C1 segment of cervical spinal cord (tissue), 14 donors: ENCODE data around the gene PDE11A.

Experiments
- DNase-seq, 14 donors: peaks; one replicate each; lab custom pipeline; 2025; lab: John Stamatoyannopoulos, UW

The PDE11A gene

DNA sequence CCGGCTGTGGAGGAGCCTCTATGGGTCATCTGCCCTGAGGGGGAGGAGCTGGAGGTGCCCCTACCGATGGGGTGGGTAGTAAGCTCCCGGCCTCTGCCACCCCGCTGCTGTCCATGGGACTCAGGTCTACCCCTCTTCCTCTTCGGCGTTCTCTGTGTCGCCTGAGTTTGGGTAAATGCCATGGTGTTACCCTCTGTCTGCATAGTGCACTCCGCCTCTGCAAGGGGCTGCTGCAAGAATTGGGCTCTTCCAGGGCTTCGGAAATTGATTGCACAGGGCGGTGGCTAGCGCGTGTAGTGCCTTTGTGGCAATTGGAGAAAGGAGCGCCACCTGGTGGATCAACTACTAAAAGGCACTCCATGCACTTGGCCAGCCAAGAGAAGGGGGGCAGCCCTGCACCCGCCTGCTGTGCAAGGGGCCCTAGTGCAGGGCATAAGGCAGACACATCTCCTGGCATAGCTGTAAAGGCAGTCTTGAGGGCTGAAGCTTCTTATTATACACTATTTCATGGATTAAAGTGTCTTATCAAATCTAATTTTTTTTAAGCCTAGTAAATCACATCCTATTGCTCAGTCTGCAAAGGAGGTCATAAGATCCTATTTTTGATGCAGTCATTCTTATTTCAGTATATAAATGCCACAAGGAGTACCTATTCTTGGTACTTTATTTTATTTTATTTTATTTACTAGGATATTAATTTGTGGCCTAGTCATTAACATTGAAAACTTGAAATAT lies 308.9 kb downstream of the PDE11A start:
- peak in 10 of 14 donors; percentile 3 to 63 (median 40) for DNase-seq

- DNase-seq, result no peak
Measured at GRCh38 chr2:177759443-177759842, 313.1 kb downstream of the PDE11A start.

GRCh38 chr2:177758591-177759371 lies 313.8 kb downstream of the PDE11A start:
- peak in 11 of 14 donors; percentile 1 to 70 (median 28) for DNase-seq

GRCh38 chr2:177756336-177756735 lies 316.2 kb downstream of the PDE11A start:
- DNase-seq, result no peak

- DNase-seq, result no peak
Measured at GRCh38 chr2:177754492-177754873, 318.1 kb downstream of the PDE11A start.

GRCh38 chr2:177753682-177754491 lies 318.7 kb downstream of the PDE11A start:
- peak in 10 of 14 donors; percentile 4 to 63 (median 36) for DNase-seq

DNA sequence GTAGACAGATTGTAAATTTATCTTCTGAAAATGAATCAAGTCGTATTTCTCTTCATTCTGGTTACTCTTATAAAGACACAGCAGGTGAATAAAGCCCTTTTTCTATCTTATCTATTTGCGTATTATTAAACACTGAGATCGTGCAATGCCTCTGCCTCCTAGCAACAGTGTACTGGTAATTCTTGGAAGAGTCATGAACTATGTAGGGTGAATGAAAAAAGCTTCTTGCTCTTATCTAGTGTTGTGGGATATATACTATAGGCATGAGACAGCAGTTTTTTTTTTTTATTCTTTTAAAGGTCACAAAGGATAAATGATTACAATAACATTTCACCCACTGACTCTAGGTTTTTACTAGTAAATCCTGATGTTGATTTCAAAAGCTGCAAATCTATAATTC lies 324.2 kb downstream of the PDE11A start:
- no peak for DNase-seq

- DNase-seq, result no peak
Measured at GRCh38 chr2:177747384-177747783, 325.2 kb downstream of the PDE11A start.

- no peak for DNase-seq
Measured at GRCh38 chr2:177746358-177746757, 326.2 kb downstream of the PDE11A start.

GRCh38 chr2:177745531-177745930 lies 327.0 kb downstream of the PDE11A start:
- DNase-seq, result no peak

DNA sequence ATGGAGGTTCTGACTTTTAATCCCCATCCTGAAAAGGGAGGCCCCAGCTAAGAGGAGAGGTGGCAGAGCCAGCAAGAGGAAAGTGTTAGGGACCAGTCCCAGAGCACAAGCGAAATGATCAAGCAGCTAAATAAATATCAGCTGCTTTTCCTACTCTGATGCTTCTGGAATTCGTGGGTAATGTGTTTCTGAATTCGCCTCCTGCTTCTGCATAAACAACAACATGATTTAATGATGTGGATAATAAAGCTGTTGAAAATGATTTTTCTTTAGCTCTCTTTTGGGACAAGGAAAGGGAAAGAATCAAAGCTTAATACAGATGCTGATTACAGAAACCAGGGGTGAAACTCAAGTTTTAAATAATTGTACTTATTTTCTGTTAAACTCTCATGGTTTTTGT lies 329.7 kb downstream of the PDE11A start:
- no peak for DNase-seq

- DNase-seq, result no peak
Measured at GRCh38 chr2:177741866-177742265, 330.7 kb downstream of the PDE11A start.

DNA sequence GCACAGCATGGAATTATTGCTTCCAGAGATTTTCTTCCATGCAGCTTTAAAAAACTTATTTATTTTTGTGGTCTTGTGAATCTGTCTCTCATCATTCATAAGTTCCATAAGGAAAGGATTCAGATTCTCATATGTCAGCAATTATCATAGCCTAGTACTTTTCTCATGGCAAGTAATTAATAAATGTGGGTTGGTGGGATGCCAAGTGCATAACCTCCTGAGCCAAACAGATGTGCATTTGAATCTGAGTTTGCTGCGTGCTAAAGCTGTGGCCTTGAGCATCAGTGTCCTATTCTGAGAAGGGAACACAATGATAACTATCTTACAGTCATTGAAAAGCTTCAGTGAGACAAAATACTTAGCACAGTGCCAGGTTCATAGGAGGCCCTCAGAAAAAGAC lies 331.9 kb downstream of the PDE11A start:
- DNase-seq, result no peak

- DNase-seq, result no peak
Measured at GRCh38 chr2:177738461-177739235, 333.9 kb downstream of the PDE11A start.

DNA sequence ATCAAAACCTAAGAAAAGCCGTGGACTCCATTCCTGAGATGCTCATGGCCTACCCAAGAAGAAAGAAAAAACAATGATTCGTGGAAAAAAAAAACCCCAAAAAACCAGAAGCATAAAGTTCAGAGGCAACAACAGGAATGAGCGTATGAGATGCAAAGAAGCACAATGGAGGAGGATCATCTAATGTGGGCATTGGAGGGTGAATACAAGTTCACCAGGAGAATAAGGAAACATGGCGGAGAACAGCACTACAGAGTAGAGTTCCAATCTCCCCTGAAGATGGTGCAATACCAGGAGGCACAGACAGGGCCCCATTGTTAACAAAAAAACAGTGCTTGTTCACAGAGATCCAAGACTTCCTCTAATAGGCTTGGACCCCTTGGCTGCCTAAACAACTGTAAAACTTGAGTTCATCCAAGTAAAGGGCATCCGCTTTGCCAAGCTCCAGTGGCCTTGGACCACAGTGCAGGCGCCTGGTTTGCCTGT lies 337.2 kb downstream of the PDE11A start:
- DNase-seq, result no peak

DNA sequence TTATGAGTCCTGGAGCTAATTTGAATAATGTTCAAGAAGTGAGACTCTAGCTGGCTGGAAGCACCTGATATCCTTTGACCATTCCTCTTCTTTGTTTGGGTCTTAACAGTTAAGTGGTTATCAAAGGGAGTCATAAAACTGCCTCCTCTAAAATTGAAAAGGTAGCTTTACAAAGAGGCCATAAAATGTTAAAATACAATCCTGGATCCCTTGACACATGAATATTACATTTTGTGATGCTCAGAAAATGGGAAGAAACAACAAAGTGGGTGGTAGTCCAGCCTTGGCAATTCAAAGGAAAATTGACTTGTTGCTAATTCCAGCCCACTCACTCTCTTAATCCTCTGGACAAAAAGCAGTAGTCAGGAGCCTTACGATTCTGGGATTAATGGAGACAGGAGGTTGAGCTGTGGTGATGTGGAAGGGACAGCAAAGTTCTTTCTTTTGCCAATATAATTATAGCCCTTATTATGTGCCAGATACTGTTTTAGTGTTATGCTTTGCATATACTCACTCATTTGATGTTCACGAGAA lies 339.2 kb downstream of the PDE11A start:
- no peak for DNase-seq

DNA sequence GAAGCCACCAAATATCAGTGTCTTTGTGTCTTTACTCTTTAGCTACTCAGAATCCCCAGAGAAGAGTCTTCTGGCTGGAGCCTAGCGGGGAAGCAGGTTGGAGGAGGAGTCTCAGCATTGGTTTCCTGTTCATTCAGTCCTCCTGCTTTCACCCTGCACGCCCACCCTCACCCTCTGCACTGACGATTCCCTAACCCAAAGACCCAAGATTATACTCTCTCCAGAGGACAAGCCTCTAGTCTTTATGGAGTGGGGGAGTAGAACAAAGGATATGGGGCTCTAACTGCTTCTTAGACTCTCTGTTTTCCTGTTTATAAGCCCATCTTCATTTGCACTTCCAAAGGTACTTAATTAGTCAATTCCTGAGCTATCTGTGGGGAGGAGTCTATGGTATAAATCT lies 341.2 kb downstream of the PDE11A start:
- DNase-seq, result no peak

DNA sequence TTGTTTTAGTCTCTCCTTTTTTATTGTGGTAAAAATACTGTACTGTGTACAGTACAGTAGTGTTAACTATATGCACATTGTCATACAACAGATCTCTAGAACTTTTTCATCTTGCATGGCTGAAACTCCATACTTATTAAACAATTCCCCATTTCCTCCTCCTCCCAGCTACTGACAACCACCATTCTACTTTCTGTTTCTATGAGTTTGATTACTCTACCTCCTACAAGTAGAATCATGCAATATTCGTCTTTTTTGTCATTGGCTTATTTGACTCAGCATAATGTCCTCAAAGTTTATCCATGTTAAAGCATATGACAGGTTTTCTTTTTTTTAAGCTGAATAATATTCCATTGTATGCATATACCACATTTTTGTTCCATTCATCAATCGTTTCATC lies 341.8 kb downstream of the PDE11A start:
- DNase-seq, result no peak

- DNase-seq, result no peak
Measured at GRCh38 chr2:177730363-177730762, 342.2 kb downstream of the PDE11A start.

DNA sequence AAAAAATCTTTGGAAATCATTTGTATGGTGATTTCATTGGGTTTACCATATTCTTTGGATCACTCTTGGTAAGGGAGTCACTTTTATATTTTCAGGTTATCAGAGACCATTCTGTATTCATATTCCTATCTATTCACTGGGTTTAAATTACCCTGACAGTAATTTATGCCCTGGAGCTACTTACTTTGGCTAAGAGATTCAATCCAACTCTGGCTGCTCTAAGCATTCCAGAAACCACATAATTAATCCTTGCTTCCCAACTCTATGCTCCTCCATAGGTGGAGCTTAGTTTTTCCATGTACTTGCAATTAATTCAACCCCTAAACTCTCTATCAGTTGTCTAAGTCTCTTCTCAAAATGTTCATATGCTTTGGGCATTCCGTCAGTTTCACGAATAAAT lies 343.7 kb downstream of the PDE11A start:
- no peak for DNase-seq

DNA sequence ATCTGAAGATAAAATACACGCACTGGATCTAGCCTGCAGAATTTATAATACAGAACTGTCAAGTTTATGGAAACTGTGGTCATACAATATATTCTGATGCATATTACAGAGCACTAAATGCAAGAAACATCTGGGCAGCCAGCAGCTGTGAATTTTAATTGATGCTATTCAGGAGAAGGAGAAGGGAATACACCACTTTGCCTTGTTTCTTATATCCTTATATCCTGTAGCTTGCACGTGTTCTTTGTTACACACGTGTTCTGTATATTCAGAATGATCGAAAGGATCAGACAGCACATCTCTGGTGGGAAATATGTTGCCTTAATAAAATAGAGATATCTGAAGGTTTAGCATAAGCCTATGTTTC lies 344.2 kb downstream of the PDE11A start:
- no peak for DNase-seq
